K562 (cell line): Measurements from ENCODE around the gene SEBOX. TPM values are rescaled to one million over a fixed set of nuclear protein-coding genes. Genes with fewer than 3 reads are reported as not detected.

Experiments used
- ARNT ChIP-seq, 2 experiments: fragments of 450-650 bp; IDR thresholded peaks; 2 replicates each; pipeline ENCODE4 v1.6.1; 2016; ENCODE audit warnings: mild to moderate bottlenecking in 1 of 2
- CTCF ChIP-seq, 3 experiments: IDR thresholded peaks in 2 of 3; conservative IDR thresholded peaks in 1 of 3; 2 replicates each; pipeline ENCODE4 v1.5.1; 2011 to 2012; ENCODE audit warnings: low read length in 3 of 3, mild to moderate bottlenecking in 3 of 3, control low read depth in 2 of 3, improper control_type of control experiment in 1 of 3, inconsistent platforms in 1 of 3, low read depth in 1 of 3, mixed read lengths in 1 of 3, moderate library complexity in 1 of 3; ENCODE audit not compliant: insufficient read depth in 2 of 3
- E2F3 ChIP-seq: fragments of 250-450 bp; sonication (Bioruptor Pico); IDR thresholded peaks from 2 replicates; pipeline ENCODE4 v1.4.0; 2020; ENCODE audit warnings: mild to moderate bottlenecking
- ELK1 ChIP-seq: sonication (generic); formaldehyde crosslinking; IDR thresholded peaks from 2 replicates; pipeline ENCODE4 v1.8.1; 2022; ENCODE audit warnings: missing genetic modification reagents
- GABPB1 ChIP-seq: sonication (generic); formaldehyde crosslinking; IDR thresholded peaks from 2 replicates; pipeline ENCODE4 v1.8.0; 2022; ENCODE audit warnings: mild to moderate bottlenecking, missing genetic modification reagents
- MBD1 ChIP-seq: fragments of 250-450 bp; sonication (Bioruptor Pico); IDR thresholded peaks from 2 replicates; pipeline ENCODE4 v1.8.0; 2022; ENCODE audit warnings: inconsistent platforms
- MTA1 ChIP-seq: fragments of 450-650 bp; IDR thresholded peaks from 2 replicates; pipeline ENCODE4 v1.6.1; 2017; ENCODE audit warnings: borderline replicate concordance
- TAF9B ChIP-seq: fragments of 450-650 bp; IDR thresholded peaks from 2 replicates; pipeline ENCODE4 v1.6.1; 2018; ENCODE audit warnings: mild to moderate bottlenecking; ENCODE audit not compliant: partially characterized antibody
- ZNF121 ChIP-seq: sonication (generic); formaldehyde crosslinking; conservative IDR thresholded peaks from 2 replicates; pipeline ENCODE4 v1.8.0; 2022; ENCODE audit warnings: missing genetic modification reagents
- ZNF695 ChIP-seq: fragments of 450-650 bp; formaldehyde crosslinking; IDR thresholded peaks from 2 replicates; pipeline ENCODE4 v1.4.0; 2020; ENCODE audit warnings: mild to moderate bottlenecking, moderate library complexity
- polyA plus RNA-seq, 8 experiments: library from polyadenylated mRNA; depleted of rRNA in 4 of 8; stranded (reverse) in 5 of 8; unstranded in 3 of 8; fragments of >200 nt; fragmentation: Nextera tagmentation in 2 of 8; fragmentation: Illumina TruSeq in 1 of 8; extraction: Ambion mirVana in 2 of 8; extraction: Trizol in 1 of 8; gene quantifications; 2 replicates each; pipeline versions ENCODE4 v1.2.1 to v1.2.3, GENCODE V29; 2011 to 2014; ENCODE audit warnings: inconsistent platforms in 1 of 8, missing spikeins in 1 of 8
- total RNA-seq, 7 experiments: library from RNA; depleted of rRNA in 6 of 7; stranded (reverse); fragments of >200 nt in 6 of 7; fragmentation: Illumina TruSeq in 2 of 7; extraction: Trizol in 2 of 7; gene quantifications; 2 replicates each; pipeline versions ENCODE4 v1.2.1 to v1.2.3, GENCODE V29; 2011 to 2021; ENCODE audit warnings: low replicate concordance in 1 of 7

Gene SEBOX
- total and polyA plus RNA-seq, 9 of the 15 experiments (the other 6 are each of a cell fraction or from before 2014, with no cell fraction given), result not detected

DNA sequence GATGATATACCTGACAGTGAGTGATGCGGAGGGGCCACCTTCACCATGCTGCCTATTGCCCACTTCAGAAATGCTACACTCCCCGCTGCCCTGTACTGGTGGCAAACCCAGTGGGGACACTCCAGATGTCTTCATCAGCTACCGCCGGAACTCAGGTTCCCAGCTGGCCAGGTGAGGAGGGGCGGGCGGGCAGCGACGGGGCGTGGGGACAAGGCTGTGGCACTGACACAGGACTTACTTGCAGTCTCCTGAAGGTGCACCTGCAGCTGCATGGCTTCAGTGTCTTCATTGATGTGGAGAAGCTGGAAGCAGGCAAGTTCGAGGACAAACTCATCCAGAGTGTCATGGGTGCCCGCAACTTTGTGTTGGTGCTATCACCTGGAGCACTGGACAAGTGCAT, 23.1 kb upstream of the SEBOX start (continued):
- no peak for TF ChIP-seq GABPB1 (CRISPR knock-in tag)
- TF ChIP-seq E2F3 (CRISPR knock-in tag), result no peak
- no peak for TF ChIP-seq TAF9B
- TF ChIP-seq CTCF (IDR thresholded peaks at IDR 0.05 in 2 of 3, conservative IDR thresholded peaks at IDR 0.05 in 1 of 3; ENCODE audit: insufficient read depth in 2 of 3, low read depth in 1 of 3, low read length in 3 of 3), result no peak
- no peak for TF ChIP-seq ZNF121 (CRISPR knock-in tag)
- TF ChIP-seq ZNF695 (CRISPR knock-in tag), result no peak
- TF ChIP-seq ELK1 (CRISPR knock-in tag), result no peak
- no peak for TF ChIP-seq ARNT (IDR thresholded peaks at IDR 0.05)
- no peak for TF ChIP-seq MBD1
- TF ChIP-seq MTA1, result no peak
